ENCODE results near the gene DZIP1.
A peak's percentile ranks its signal among the peaks of the same experiment; 100 is the strongest.
"Not testable (repeated sequence)": the region's sequence is repeated elsewhere in the genome, so short reads cannot be mapped to it uniquely, and the experiment has no call there.

The DZIP1 gene

GRCh38 chr13:95644601-95645052 is at the start of gene DZIP1:
Gene DZIP1 (minus strand): TSS chr13:95644706. CDS start chr13:95642029, 2,677 bp downstream.
- DNase-seq: no peak

DNA sequence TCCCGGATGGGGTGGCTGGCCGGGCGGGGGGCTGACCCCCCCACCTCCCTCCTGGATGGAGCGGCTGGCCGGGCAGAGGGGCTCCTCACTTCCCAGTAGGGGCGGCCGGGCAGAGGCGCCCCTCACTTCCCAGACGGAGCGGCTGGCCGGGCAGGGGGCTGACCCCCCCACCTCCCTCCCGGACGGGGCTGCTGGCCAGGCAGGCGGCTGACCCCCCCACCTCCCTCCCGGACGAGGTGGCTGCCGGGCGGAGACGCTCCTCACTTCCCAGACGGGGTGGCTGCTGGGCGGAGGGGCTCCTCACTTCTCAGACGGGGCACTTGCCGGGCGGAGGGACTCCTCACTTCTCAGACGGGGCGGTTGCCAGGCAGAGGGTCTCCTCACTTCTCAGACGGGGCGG is 46.5 kb upstream of the DZIP1 start:
- not testable (repeated sequence) for DNase-seq

DNA sequence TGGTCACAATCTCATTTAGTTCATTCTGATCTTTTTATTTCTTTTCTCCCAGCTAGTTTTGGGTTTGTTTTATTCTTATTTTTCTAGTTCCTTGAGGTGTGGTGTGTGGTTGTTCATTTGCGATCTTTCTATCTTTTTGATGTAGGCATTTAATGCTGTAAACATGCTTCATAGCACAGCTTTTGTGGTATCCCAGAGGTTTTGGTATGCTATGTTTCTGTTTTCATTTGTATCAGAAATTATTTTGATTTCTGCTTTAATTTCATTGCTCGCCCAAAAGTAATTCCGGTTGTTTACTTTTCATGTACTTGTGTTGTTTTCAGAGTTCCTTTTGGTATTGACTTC is 45.0 kb upstream of the DZIP1 start:
- DNase-seq: no peak

- DNase-seq: not testable (repeated sequence)
Measured at GRCh38 chr13:95684960-95685359, 40.5 kb upstream of the DZIP1 start.

- no peak for DNase-seq
Measured at GRCh38 chr13:95684418-95684817, 39.9 kb upstream of the DZIP1 start.

DNA sequence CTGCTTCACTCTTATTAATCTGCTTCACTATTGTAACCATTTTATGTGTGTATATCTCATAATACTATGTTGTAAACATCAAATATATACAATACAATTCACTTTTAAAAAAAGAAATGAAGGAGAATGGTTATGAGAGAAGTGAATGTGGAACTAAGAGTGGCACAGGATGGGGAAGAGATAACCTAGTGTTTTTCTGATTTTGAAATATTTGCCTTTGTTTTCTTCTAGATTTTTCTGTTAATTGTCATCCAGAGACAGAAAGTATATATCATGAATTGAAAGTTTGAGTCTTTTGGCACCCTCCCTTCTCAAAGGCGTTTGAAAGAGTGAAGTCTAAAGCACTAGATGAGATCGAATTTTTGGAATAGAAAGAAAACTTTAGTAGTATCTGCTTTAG is 35.2 kb upstream of the DZIP1 start:
- DNase-seq: no peak

- no peak for DNase-seq
Measured at GRCh38 chr13:95678967-95679366, 34.5 kb upstream of the DZIP1 start.

GRCh38 chr13:95677564-95678266 is 33.2 kb upstream of the DZIP1 start:
- no peak for DNase-seq

- DNase-seq: peak; percentile 98
Measured at GRCh38 chr13:95676762-95677563, 32.5 kb upstream of the DZIP1 start, which contains the start of gene DNAJC3. Gene DNAJC3 (plus strand): TSS chr13:95677139. CDS start chr13:95677256, 117 bp downstream.

DNA sequence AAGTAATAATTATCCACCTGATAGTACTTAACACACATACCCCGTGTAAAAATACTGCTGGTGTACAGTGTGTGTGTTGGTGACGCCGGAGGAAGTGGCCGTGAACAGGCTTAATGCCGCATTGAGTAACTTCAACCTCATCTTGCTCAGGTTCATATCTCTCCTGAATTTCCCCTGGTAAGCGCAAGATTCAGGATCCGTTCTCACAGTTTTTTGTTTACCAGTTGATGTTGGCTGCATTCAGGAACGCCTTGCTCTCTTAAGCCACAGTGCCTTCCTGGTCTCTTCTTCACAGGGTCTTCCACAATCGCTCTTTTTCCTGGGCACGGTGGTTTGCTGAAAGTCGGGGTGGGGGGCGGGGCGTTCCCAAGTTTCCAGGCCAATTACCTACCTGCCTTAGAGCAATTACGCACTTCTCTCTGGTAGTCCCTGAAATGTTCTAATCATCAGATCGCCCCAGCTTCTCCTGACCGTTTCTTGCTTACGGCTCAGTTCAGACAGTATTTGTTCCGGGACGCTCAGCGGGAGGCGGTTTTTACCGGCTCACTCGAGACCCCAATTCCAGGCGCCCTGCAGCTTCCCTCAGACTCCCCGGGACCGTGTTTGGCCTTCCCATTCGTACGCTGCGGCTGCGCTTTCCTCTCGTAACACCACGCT is 31.7 kb upstream of the DZIP1 start:
- DNase-seq: peak; percentile 15

DNA sequence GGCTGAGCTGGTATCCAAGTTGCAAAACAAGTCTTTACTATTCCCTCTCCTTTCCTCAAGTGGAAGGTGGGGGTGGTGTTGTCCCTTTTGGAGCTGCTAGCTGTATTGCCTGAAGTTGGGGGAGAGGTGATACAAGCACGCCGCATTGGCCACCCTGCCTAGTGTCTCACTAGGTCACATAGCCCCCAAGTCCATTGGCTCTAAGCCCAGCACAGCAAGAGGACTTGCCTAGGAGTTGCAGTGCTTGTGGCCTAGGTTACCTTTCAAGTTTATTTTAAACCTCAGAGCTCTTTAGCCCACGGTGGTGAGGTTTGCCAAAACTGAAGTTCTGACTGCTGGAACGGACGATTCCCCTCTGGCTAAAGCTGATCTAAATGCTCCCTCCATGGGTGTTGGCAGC is 27.1 kb upstream of the DZIP1 start:
- DNase-seq: no peak

DNA sequence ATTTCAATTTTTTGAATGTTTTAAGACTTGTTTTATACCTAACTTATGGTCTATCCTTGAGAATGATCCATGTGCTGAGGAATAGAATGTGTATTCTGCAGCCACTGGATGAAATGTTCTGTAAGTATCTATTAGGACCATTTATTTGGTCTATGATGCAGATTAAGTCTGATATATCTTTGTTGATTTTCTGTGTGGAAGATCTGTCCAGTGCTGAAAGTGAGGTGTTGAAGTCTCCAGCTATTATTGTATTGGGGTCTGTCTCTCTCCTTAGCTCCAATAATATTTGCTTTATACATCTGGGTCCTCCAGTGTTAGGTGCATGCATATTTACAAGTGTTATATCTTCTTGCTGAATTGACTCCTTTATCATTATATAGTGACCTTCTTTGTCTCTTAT is 22.7 kb upstream of the DZIP1 start:
- DNase-seq: not testable (repeated sequence)

GRCh38 chr13:95660981-95661581 is 16.6 kb upstream of the DZIP1 start:
- DNase-seq: no peak

GRCh38 chr13:95659500-95659899 is 15.0 kb upstream of the DZIP1 start:
- DNase-seq: no peak

DNA sequence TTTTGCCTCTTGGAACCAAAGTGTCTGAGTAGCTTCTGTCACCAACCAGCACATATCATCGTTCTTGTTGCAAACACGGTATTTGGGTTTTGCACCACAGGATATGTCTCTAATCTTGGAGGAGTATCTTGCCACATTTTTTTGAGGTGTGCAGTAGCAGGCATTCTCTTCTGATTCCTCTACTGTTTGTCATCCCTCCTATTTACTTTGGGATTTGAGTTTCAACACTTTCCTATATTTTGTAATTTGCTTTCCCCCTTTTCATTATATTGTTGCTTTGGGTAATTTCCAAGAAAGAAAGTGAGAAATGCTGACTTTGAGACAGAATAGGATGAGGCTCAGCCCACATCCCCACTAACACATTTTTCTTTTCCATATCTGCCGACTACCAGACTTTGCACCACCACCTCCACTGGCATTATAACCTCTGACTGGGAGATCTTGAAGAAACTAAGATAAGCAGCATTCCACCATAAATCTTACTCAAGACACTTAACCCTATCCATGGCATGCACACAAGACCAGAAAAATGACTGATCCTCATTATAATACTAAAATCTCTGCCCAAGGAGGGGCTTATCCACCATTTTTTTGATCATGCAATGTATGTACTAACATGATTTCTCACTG is 12.0 kb upstream of the DZIP1 start:
- no peak for DNase-seq

- no peak for DNase-seq
Measured at GRCh38 chr13:95652821-95653220, 8.3 kb upstream of the DZIP1 start.

DNA sequence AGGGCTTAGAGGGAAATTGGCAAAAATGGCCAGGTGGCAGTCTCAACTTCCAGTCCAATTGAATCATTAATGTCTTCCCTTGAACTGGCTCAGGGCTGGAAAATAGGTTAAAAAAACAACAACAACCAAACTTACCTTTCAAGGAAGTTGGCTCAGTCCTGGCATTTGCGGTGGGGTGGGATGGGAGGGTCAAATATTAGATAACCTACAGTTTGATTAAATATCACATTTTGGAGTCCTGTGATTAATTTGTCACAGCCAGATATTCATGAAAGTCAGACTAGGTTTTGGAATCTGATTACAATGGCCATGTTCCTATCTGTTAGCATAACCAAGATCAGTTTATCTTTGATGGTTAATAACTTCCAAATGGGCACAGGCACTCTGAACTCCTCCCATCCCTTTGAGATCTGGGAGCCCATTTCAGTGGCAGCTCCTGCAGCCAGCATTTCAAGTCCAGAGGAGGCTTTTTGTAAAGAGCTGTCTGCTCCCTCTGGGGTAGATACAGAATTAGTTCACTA is 7.8 kb upstream of the DZIP1 start:
- DNase-seq: no peak

DNA sequence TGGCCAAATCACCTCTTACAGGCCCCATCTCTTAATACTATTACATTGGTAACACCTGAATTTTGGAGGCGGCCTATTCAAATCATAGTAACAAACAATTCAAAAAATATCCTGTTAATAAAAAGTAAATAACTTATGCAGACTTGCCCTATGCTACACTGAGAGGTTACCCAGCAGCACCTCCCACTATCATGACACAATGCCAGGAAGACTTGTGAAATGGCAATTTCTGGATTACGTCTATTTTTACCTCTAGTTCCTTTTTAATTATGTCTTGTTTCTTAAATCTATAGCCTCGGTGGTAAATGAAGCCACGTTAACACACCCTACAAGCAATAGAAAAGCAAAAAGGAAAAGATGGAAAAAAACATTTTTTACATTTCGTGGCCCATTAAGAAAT is 6.2 kb upstream of the DZIP1 start:
- DNase-seq: no peak

- DNase-seq: no peak
Measured at GRCh38 chr13:95647321-95647720, 2.8 kb upstream of the DZIP1 start.

DNA sequence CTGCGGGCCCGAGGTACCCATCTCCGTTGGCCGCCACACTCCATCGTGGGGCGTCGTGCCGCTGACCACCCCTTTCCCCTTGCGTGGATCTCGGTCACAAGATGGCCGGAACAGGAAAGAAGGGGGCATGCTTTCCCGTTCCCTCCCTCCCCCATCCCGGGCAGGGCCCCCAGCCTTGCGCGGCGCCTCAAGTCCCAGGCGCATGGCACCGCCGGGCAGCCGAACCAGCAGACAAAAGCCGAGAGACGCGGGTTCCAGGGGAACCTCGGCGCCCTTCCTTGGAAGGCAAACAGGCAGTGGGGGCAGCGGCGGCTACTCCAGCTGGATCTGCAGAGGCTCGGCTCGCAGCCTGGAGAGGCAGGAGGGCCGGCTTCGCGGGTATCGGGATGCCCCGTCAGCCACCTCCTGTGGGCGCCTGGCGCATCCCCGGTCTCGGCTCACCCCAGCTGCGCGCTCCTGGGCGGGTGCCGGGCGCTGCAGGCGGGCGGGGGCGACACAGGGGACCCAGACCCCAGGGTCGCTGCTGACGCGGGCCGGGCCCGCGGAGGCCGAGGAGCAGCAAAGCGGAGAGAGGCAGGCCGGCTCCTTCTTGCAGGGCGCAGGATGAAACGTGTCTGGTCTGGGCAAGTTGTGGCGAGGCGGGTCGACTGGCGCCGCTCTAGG is 439 bp downstream of the DZIP1 start:
- no peak for DNase-seq

- DNase-seq: no peak
Measured at GRCh38 chr13:95643571-95643935, 953 bp downstream of the DZIP1 start.

DNA sequence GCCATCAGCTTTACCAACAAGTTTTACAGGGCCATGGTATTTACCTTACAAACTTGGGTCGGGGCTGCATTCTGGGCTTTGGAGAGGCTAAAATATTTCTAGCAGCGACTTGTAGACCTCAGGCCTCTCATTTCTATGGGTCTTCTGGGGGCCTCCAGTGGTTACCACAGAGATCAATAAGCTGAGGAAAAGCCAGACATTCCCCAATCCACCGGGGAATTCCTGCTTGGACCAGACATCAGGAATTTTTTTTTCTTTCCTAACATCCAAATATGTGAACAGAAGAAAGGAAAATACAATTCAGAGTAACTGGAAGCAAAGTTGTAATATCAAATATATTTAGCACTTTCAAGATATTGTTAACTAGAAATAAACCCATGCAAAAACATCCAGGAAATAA is 1.5 kb downstream of the DZIP1 start:
- DNase-seq: no peak

Data from stimulated activated CD4-positive, alpha-beta T cell treated with anti-CD3 and anti-CD28 coated beads, Interleukin-4, amount 100 ng/mL, for 24 hours (primary cell).